SK-N-SH (cell line): ENCODE data around the gene GRB2. TPM values are rescaled to one million over a fixed set of nuclear protein-coding genes. Genes with fewer than 3 reads are reported as not detected.

Experiments used
- CTCF ChIA-PET: fragments of 300-600, 350-600 bp; formaldehyde crosslinking; extraction: SDS; loops from one replicate; lab custom pipeline; 2021; lab: Yijun Ruan, JAX
- POLR2A ChIA-PET: fragments of 350-600 bp; sonication (Branson Sonifier 250); formaldehyde crosslinking; extraction: SDS; loops from one replicate; lab custom pipeline; 2020; ENCODE audit warnings: antibody characterized with exemption, inconsistent platforms; lab: Yijun Ruan, JAX
- DNase-seq: peaks from one replicate; pipeline ENCODE4 v3.0.0; 2012
- H2AFZ ChIP-seq: fragments of 200-600 bp; sonication (generic); 2 replicates; pipeline ENCODE4 v1.8.1; 2016; ENCODE audit warnings: antibody characterized with exemption, mild to moderate bottlenecking, low read depth
- H3F3A ChIP-seq: fragments of 200-600 bp; sonication (generic); replicated peaks from 2 replicates; pipeline ENCODE3; 2016; ENCODE audit warnings: antibody characterized with exemption, mild to moderate bottlenecking; ENCODE audit not compliant: insufficient read depth
- H3K27ac ChIP-seq, 2 experiments: fragments of 200-500 bp in 1 of 2; fragments of 200-600 bp in 1 of 2; sonication (Bioruptor generic) in 1 of 2; sonication (generic), shearing (Covaris generic) in 1 of 2; 2 replicates each; pipeline versions ENCODE4 v1.5.1 to v1.6.1; 2014 to 2016; ENCODE audit warnings: low read depth in 2 of 2, inconsistent platforms in 1 of 2, low read length in 1 of 2, mild to moderate bottlenecking in 1 of 2, mixed read lengths in 1 of 2
- H3K27me3 ChIP-seq: fragments of 200-600 bp; sonication (generic), shearing (Covaris generic); 2 replicates; pipeline ENCODE4 v1.6.1; 2016; ENCODE audit warnings: mixed run types; ENCODE audit not compliant: insufficient read depth
- H3K36me3 ChIP-seq, 2 experiments: fragments of 200-500 bp in 1 of 2; fragments of 200-600 bp in 1 of 2; sonication (Bioruptor generic) in 1 of 2; sonication (generic) in 1 of 2; replicated peaks in 1 of 2; 2 replicates each; pipeline versions ENCODE3 to v1.5.1; 2014 to 2016; ENCODE audit warnings: low read length in 1 of 2, mild to moderate bottlenecking in 1 of 2; ENCODE audit not compliant: insufficient read depth in 2 of 2, control insufficient read depth in 1 of 2
- H3K4me1 ChIP-seq, 2 experiments: fragments of 200-500 bp in 1 of 2; fragments of 200-600 bp in 1 of 2; sonication (Bioruptor generic) in 1 of 2; sonication (generic), shearing (Covaris generic) in 1 of 2; 2 replicates each; pipeline versions ENCODE4 v1.5.1 to v1.6.1; 2014 to 2016; ENCODE audit warnings: low read depth in 1 of 2, low read length in 1 of 2, mixed run types in 1 of 2; ENCODE audit not compliant: insufficient read depth in 2 of 2, control insufficient read depth in 1 of 2
- H3K4me2 ChIP-seq: fragments of 200-600 bp; sonication (generic), shearing (Covaris generic); 2 replicates; pipeline ENCODE4 v1.6.1; 2017; ENCODE audit warnings: mixed run types
- H3K4me3 ChIP-seq, 2 experiments: fragments of 200-500 bp in 1 of 2; fragments of 200-600 bp in 1 of 2; sonication (Bioruptor generic) in 1 of 2; sonication (generic), shearing (Covaris generic) in 1 of 2; 2 replicates each; pipeline versions ENCODE4 v1.5.1 to v1.8.1; 2014 to 2016; ENCODE audit warnings: low read depth in 2 of 2, inconsistent platforms in 1 of 2, low read length in 1 of 2, mild to moderate bottlenecking in 1 of 2, mixed read lengths in 1 of 2, moderate library complexity in 1 of 2
- H3K79me2 ChIP-seq: fragments of 200-600 bp; sonication (generic); 2 replicates; pipeline ENCODE4 v1.8.1; 2017; ENCODE audit warnings: mild to moderate bottlenecking; ENCODE audit not compliant: insufficient read depth
- H3K9ac ChIP-seq: fragments of 200-600 bp; sonication (generic); 2 replicates; pipeline ENCODE4 v1.6.1; 2017; ENCODE audit warnings: mixed run types
- H3K9me2 ChIP-seq: fragments of 200-600 bp; sonication (generic); 2 replicates; pipeline ENCODE4 v1.6.1; 2017; ENCODE audit warnings: mixed run types
- H3K9me3 ChIP-seq: fragments of 200-600 bp; sonication (generic); 2 replicates; pipeline ENCODE4 v1.6.1; 2017; ENCODE audit warnings: mixed run types, mild to moderate bottlenecking, moderate library complexity
- H4K20me1 ChIP-seq: fragments of 200-600 bp; sonication (generic); 2 replicates; pipeline ENCODE4 v1.6.1; 2017; ENCODE audit warnings: mild to moderate bottlenecking, mixed run types; ENCODE audit not compliant: insufficient read depth
- EZH2phosphoT487 ChIP-seq: fragments of 200-600 bp; sonication (generic); IDR thresholded peaks from 2 replicates; pipeline ENCODE4 v1.6.1; 2017; ENCODE audit warnings: low read depth, mixed run types, mild to moderate bottlenecking, antibody characterized with exemption, moderate library complexity, borderline replicate concordance
- FOXM1 ChIP-seq: IDR thresholded peaks from 2 replicates; pipeline ENCODE4 v1.4.0; 2012; ENCODE audit warnings: low read depth, mild to moderate bottlenecking
- IRF3 ChIP-seq: fragments of 150-350 bp; IDR thresholded peaks from 2 replicates; pipeline ENCODE4 v1.6.1; 2016; ENCODE audit warnings: mild to moderate bottlenecking, low read depth, low read length
- POLR2AphosphoS5 ChIP-seq: IDR thresholded peaks from 2 replicates; pipeline ENCODE4 v1.6.1; 2012; ENCODE audit warnings: low read depth, low read length
- SMC3 ChIP-seq: IDR thresholded peaks from 2 replicates; pipeline ENCODE4 v1.6.1; 2012; ENCODE audit warnings: low read depth, low read length, improper control_type of control experiment
- USF2 ChIP-seq: fragments of 150-350 bp; IDR thresholded peaks from 2 replicates; pipeline ENCODE4 v1.6.1; 2017; ENCODE audit warnings: antibody characterized with exemption, low read length, low read depth, borderline replicate concordance
- ZBTB33 ChIP-seq: IDR thresholded peaks from 2 replicates; pipeline ENCODE4 v1.4.0; 2012; ENCODE audit warnings: low read depth, borderline replicate concordance
- WGBS: methylation state at CpG from one replicate; pipeline ENCODE4 v1.1.6; 2017; ENCODE audit warnings: low lambda C conversion rate; 5-methylcytosine and 5-hydroxymethylcytosine counted together
- polyA plus RNA-seq, 3 experiments: library from polyadenylated mRNA; depleted of rRNA; stranded (reverse); fragments of >200 nt; gene quantifications; 2 replicates each; pipeline ENCODE4 v1.2.3, GENCODE V29; 2012

The GRB2 gene
- polyA plus RNA-seq, 1 of the 3 experiments (the other 2 are of a cell fraction): 89.6 TPM

GRCh38 chr17:75317671-75318070 is 87.8 kb downstream of the GRB2 start (continued):
- TF ChIP-seq ZBTB33 (no peak), IRF3 (no peak)

GRCh38 chr17:75316253-75316652 is 89.2 kb downstream of the GRB2 start:
- Histone ChIP-seq H3K27me3 (no peaks in the 10 kb centered on the region), H4K20me1 (no peaks in the 10 kb centered on the region), H3K27ac (no peak overlapping the region), H3K79me2 (no peaks in the 10 kb centered on the region), H3K4me1 (no peaks in the 10 kb centered on the region), H3K9ac (no peak overlapping the region), H3F3A (peaks cover 3% of the 10 kb centered on the region), H3K9me3 (no peaks in the 10 kb centered on the region), H3K4me3 (no peak overlapping the region), H3K36me3 (peaks cover 21 to 28% of the 10 kb centered on the region in 2 experiments), H3K4me2 (no peak overlapping the region), H2AFZ (no peak overlapping the region), H3K9me2 (no peaks in the 10 kb centered on the region)
- POLR2A ChIA-PET: no interaction called here
- CTCF ChIA-PET: interaction anchor here (1.2 to 2.4 kb wide), 5 partner anchors 26 to 110 kb away, joined by 3 to 15 read pairs (median 7); partner anchors contain the start of gene SLC25A19
- no peak for DNase-seq
- TF ChIP-seq FOXM1 (no peak), EZH2phosphoT487 (no peak), USF2 (no peak)
- WGBS: 90% methylated on average over 5 of the region's 5 CpGs

GRCh38 chr17:75315541-75316243 is 89.8 kb downstream of the GRB2 start:
- Histone ChIP-seq H4K20me1 (no peaks in the 10 kb centered on the region), H3K9ac (no peak overlapping the region), H2AFZ (no peak overlapping the region), H3F3A (peaks cover 2% of the 10 kb centered on the region), H3K4me3 (no peak overlapping the region), H3K27ac (no peak overlapping the region), H3K4me2 (no peak overlapping the region), H3K9me2 (no peaks in the 10 kb centered on the region), H3K36me3 (peaks cover 15 to 24% of the 10 kb centered on the region in 2 experiments), H3K4me1 (no peaks in the 10 kb centered on the region), H3K79me2 (no peaks in the 10 kb centered on the region), H3K27me3 (no peaks in the 10 kb centered on the region), H3K9me3 (no peaks in the 10 kb centered on the region)
- WGBS: 89% methylated on average over 19 of the region's 19 CpGs
- CTCF ChIA-PET: interaction anchor here (1.2 to 2.4 kb wide), 5 partner anchors 26 to 111 kb away, joined by 3 to 15 read pairs (median 7); partner anchors contain the start of gene SLC25A19
- 0 out of 2 replicates have a peak, but pooled peaks have one; percentile 6 for TF ChIP-seq POLR2AphosphoS5
- no peak for TF ChIP-seq SMC3
- DNase-seq: no peak
- POLR2A ChIA-PET: no interaction called here
